ENCODE results near the gene FAS. TPM values are rescaled to one million over a fixed set of nuclear protein-coding genes. Genes with fewer than 3 reads are reported as not detected.

Gene FAS
- polyA plus RNA-seq, 1 donor (not counting 4 experiments of a cell fraction or from before 2014, with no cell fraction given): 44.8 TPM

DNA sequence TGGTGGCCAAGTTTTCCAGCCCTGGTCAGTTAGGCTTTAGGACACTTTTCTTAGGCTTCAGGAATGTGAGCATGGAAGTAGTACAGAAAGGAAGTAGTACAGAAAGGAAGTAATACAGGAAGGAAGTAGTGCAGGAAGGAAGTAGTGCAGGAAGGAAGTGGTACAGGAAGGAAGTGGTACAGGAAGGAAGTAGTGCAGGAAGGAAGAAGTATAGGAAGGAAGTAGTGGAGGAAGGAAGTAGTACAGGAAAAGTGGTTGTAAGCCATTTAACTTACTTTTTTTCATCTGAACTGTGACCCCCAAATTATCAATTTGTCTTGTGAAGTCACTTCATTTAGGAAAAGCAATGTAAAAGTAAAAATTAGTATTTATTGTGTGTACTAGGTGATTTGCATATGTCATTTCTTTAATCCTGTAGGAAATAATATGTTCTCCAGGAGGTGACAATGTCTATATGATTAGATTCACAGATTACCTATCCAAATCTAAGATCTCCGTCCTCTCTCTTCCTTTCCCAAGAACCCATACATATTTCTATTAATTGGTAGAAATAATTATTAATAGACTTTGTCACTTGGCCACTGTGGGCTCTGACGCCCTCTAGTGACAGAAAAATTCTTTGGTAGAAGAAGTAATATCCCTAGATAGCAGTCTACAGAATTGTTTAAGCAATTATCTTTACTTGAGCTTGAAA lies 3.9 kb upstream of the FAS start:
- DNase-seq (ENCODE audit: low read depth, low spot score) (no peak), FAIRE-seq (no peak)
- dilution Hi-C loops (cut with MboI; ENCODE audit: extremely low pct_ligation_motif_present, low sequenced_read_pairs): no loop called here
- Histone ChIP-seq H3K36me3 (ENCODE audit: control insufficient read depth in 2 of 2, extremely low read depth in 1 of 2, insufficient read depth in 2 of 2, low read length in 2 of 2) (no peaks in the 10 kb centered on the region), H3K27ac (ENCODE audit: control insufficient read depth, insufficient read depth, low read length) (no peak overlapping the region), H3K79me2 (ENCODE audit: control insufficient read depth, insufficient read depth, low read length) (peaks cover 4% of the 10 kb centered on the region), H4K20me1 (ENCODE audit: control insufficient read depth, extremely low read depth, insufficient read depth, low read length) (no peaks in the 10 kb centered on the region), H3K9ac (ENCODE audit: control insufficient read depth, extremely low read depth, insufficient read depth, low read length) (no peak overlapping the region), H3K9me1 (ENCODE audit: control insufficient read depth, extremely low read depth, insufficient read depth, low read length) (no peaks in the 10 kb centered on the region), H3K4me2 (ENCODE audit: control insufficient read depth, extremely low read depth, insufficient read depth, low read depth, low read length) (no peak overlapping the region), H3K27me3 (ENCODE audit: control insufficient read depth, extremely low read depth, insufficient read depth, low read length) (no peaks in the 10 kb centered on the region), H3K9me3 (ENCODE audit: control insufficient read depth, low read depth, low read length) (no peaks in the 10 kb centered on the region), H3K4me1 (ENCODE audit: control insufficient read depth, extremely low read depth, insufficient read depth, low read length) (peaks cover 12% of the 10 kb centered on the region), H3K4me3 (ENCODE audit: control insufficient read depth in 2 of 3, extremely low read depth in 1 of 3, insufficient read depth in 2 of 3, low read depth in 1 of 3, low read length in 3 of 3) (no peak overlapping the region), H2AFZ (ENCODE audit: control insufficient read depth, low read length) (no peak overlapping the region)
- TF ChIP-seq EZH2 (IDR thresholded peaks at IDR 0.05; ENCODE audit: low read length): no peak
- TF ChIP-seq, protein P1, sequence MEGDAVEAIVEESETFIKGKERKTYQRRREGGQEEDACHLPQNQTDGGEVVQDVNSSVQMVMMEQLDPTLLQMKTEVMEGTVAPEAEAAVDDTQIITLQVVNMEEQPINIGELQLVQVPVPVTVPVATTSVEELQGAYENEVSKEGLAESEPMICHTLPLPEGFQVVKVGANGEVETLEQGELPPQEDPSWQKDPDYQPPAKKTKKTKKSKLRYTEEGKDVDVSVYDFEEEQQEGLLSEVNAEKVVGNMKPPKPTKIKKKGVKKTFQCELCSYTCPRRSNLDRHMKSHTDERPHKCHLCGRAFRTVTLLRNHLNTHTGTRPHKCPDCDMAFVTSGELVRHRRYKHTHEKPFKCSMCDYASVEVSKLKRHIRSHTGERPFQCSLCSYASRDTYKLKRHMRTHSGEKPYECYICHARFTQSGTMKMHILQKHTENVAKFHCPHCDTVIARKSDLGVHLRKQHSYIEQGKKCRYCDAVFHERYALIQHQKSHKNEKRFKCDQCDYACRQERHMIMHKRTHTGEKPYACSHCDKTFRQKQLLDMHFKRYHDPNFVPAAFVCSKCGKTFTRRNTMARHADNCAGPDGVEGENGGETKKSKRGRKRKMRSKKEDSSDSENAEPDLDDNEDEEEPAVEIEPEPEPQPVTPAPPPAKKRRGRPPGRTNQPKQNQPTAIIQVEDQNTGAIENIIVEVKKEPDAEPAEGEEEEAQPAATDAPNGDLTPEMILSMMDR (optimal IDR thresholded peaks at IDR 0.05 in 1 of 3, IDR thresholded peaks at IDR 0.05 in 1 of 3, conservative IDR thresholded peaks at IDR 0.05 in 1 of 3; ENCODE audit: extremely low read depth in 1 of 3, insufficient read depth in 2 of 3, low read length in 3 of 3): peak in 2 of 3 experiments; percentile 43 to 53

DNA sequence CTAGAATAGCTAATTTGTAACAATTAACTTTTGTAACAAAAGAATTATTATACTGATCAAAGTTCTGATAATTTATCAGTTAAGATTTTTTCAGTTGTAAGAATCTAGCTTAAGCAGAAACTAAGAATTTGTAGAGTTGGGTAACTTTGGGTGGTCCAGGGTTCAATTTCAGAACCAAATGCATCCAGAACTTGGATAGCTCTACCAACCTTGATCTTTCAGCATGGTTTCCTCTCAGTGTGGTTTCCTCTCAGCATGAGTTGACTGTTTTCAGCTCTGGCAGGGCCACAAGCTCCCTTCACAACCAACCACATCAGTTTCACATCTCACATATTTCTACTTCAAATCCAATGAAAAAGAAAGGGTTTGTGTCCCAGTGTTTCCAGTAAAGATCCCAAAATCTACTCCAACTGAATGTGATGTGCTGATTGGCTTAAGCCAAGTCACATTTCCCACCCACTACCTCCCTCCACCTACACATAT lies 3.3 kb upstream of the FAS start:
- Histone ChIP-seq H2AFZ (ENCODE audit: control insufficient read depth, low read length) (no peak overlapping the region), H4K20me1 (ENCODE audit: control insufficient read depth, extremely low read depth, insufficient read depth, low read length) (no peaks in the 10 kb centered on the region), H3K9me3 (ENCODE audit: control insufficient read depth, low read depth, low read length) (no peaks in the 10 kb centered on the region), H3K9ac (ENCODE audit: control insufficient read depth, extremely low read depth, insufficient read depth, low read length) (no peak overlapping the region), H3K27me3 (ENCODE audit: control insufficient read depth, extremely low read depth, insufficient read depth, low read length) (no peaks in the 10 kb centered on the region), H3K4me3 (ENCODE audit: control insufficient read depth in 2 of 3, extremely low read depth in 1 of 3, insufficient read depth in 2 of 3, low read depth in 1 of 3, low read length in 3 of 3) (no peak overlapping the region), H3K9me1 (ENCODE audit: control insufficient read depth, extremely low read depth, insufficient read depth, low read length) (no peaks in the 10 kb centered on the region), H3K79me2 (ENCODE audit: control insufficient read depth, insufficient read depth, low read length) (peaks cover 10% of the 10 kb centered on the region), H3K27ac (ENCODE audit: control insufficient read depth, insufficient read depth, low read length) (no peak overlapping the region), H3K4me2 (ENCODE audit: control insufficient read depth, extremely low read depth, insufficient read depth, low read depth, low read length) (no peak overlapping the region), H3K36me3 (ENCODE audit: control insufficient read depth in 2 of 2, extremely low read depth in 1 of 2, insufficient read depth in 2 of 2, low read length in 2 of 2) (no peaks in the 10 kb centered on the region), H3K4me1 (ENCODE audit: control insufficient read depth, extremely low read depth, insufficient read depth, low read length) (peaks cover 12% of the 10 kb centered on the region)
- no peak for DNase-seq (ENCODE audit: low read depth, low spot score)
- dilution Hi-C loops (cut with MboI; ENCODE audit: extremely low pct_ligation_motif_present, low sequenced_read_pairs): no loop called here
- FAIRE-seq: no peak
- TF ChIP-seq EZH2 (IDR thresholded peaks at IDR 0.05; ENCODE audit: low read length): no peak
- TF ChIP-seq, protein P1 (optimal IDR thresholded peaks at IDR 0.05 in 1 of 3, IDR thresholded peaks at IDR 0.05 in 1 of 3, conservative IDR thresholded peaks at IDR 0.05 in 1 of 3; ENCODE audit: extremely low read depth in 1 of 3, insufficient read depth in 2 of 3, low read length in 3 of 3): no peak
